Mononuclear cell (primary cell): ENCODE measurements around the gene MAX. TPM values are rescaled to one million over a fixed set of nuclear protein-coding genes. Genes with fewer than 3 reads are reported as not detected.

Experiments
- H3K27me3 ChIP-seq: 2 replicates; pipeline ENCODE4 v1.6.0; 2011; ENCODE audit warnings: low read length, control low read depth; ENCODE audit not compliant: insufficient read depth
- H3K4me1 ChIP-seq: 2 replicates; pipeline ENCODE4 v1.5.1; 2011; ENCODE audit warnings: mild to moderate bottlenecking, low read length, control low read depth; ENCODE audit not compliant: insufficient read depth
- H3K4me3 ChIP-seq: 2 replicates; pipeline ENCODE4 v1.5.1; 2011; ENCODE audit warnings: mild to moderate bottlenecking, low read length, moderate library complexity
- H3K9me3 ChIP-seq: 2 replicates; pipeline ENCODE4 v1.5.1; 2011; ENCODE audit warnings: low read depth, mild to moderate bottlenecking, control low read depth, low read length
- total RNA-seq: library from RNA; depleted of rRNA; stranded (reverse); fragments of >200 nt; gene quantifications from one replicate; pipeline ENCODE4 v1.2.3, GENCODE V29; 2012

MAX gene
- total RNA-seq, 1 donor: 158 TPM

- H3K4me1 ChIP-seq: no peaks in the 10 kb centered on the region
- H3K4me3 ChIP-seq: no peak overlapping the region
- H3K9me3 ChIP-seq: no peaks in the 10 kb centered on the region
- no peaks in the 10 kb centered on the region for H3K27me3 ChIP-seq
Observed at GRCh38 chr14:65117769-65118745, 15.7 kb upstream of the MAX start.

GRCh38 chr14:65115615-65116014, 13.3 kb upstream of the MAX start:
- Histone ChIP-seq H3K4me3 (no peak overlapping the region), H3K9me3 (no peaks in the 10 kb centered on the region), H3K27me3 (no peaks in the 10 kb centered on the region), H3K4me1 (no peaks in the 10 kb centered on the region)

GRCh38 chr14:65110525-65110924, 8.2 kb upstream of the MAX start:
- no peaks in the 10 kb centered on the region for H3K27me3 ChIP-seq
- H3K4me3 ChIP-seq: no peak overlapping the region
- H3K4me1 ChIP-seq: no peaks in the 10 kb centered on the region
- H3K9me3 ChIP-seq: no peaks in the 10 kb centered on the region

- no peaks in the 10 kb centered on the region for H3K9me3 ChIP-seq
- H3K27me3 ChIP-seq: no peaks in the 10 kb centered on the region
- H3K4me3 ChIP-seq: no peak overlapping the region
- H3K4me1 ChIP-seq: no peaks in the 10 kb centered on the region
Observed at GRCh38 chr14:65109357-65109756, 7.0 kb upstream of the MAX start.

- Histone ChIP-seq H3K4me3 (no peak overlapping the region), H3K4me1 (peaks cover 7% of the 10 kb centered on the region), H3K9me3 (no peaks in the 10 kb centered on the region), H3K27me3 (no peaks in the 10 kb centered on the region)
Observed at GRCh38 chr14:65107200-65107599, 4.9 kb upstream of the MAX start.

GRCh38 chr14:65106736-65107135, 4.4 kb upstream of the MAX start:
- Histone ChIP-seq H3K27me3 (no peaks in the 10 kb centered on the region), H3K4me3 (no peak overlapping the region), H3K4me1 (peaks cover 7% of the 10 kb centered on the region), H3K9me3 (no peaks in the 10 kb centered on the region)

- no peaks in the 10 kb centered on the region for H3K9me3 ChIP-seq
- H3K4me3 ChIP-seq: no peak overlapping the region
- peaks cover 7% of the 10 kb centered on the region for H3K4me1 ChIP-seq
- no peaks in the 10 kb centered on the region for H3K27me3 ChIP-seq
Observed at GRCh38 chr14:65106316-65106715, 4.0 kb upstream of the MAX start.

- Histone ChIP-seq H3K27me3 (no peaks in the 10 kb centered on the region), H3K9me3 (no peaks in the 10 kb centered on the region), H3K4me1 (peaks cover 22% of the 10 kb centered on the region), H3K4me3 (no peak overlapping the region)
Observed at GRCh38 chr14:65104791-65105190, 2.5 kb upstream of the MAX start.

- no peaks in the 10 kb centered on the region for H3K27me3 ChIP-seq
- peaks cover 32% of the 10 kb centered on the region for H3K4me1 ChIP-seq
- H3K4me3 ChIP-seq: peak overlapping the region; percentile 79
- no peaks in the 10 kb centered on the region for H3K9me3 ChIP-seq
Observed at GRCh38 chr14:65103150-65103760, 938 bp upstream of the MAX start.

GRCh38 chr14:65101631-65102440, 481 bp downstream of the MAX start:
- Histone ChIP-seq H3K4me1 (peaks cover 45% of the 10 kb centered on the region), H3K27me3 (no peaks in the 10 kb centered on the region), H3K9me3 (no peaks in the 10 kb centered on the region), H3K4me3 (peak overlapping the region; percentile 92)

GRCh38 chr14:65100922-65101541, 1.3 kb downstream of the MAX start:
- H3K9me3 ChIP-seq: no peaks in the 10 kb centered on the region
- no peaks in the 10 kb centered on the region for H3K27me3 ChIP-seq
- peak overlapping the region; percentile 92 for H3K4me3 ChIP-seq
- H3K4me1 ChIP-seq: peaks cover 53% of the 10 kb centered on the region

- H3K4me3 ChIP-seq: peak overlapping the region; percentile 10
- H3K27me3 ChIP-seq: no peaks in the 10 kb centered on the region
- peaks cover 69% of the 10 kb centered on the region for H3K4me1 ChIP-seq
Observed at GRCh38 chr14:65098586-65098985, 3.7 kb downstream of the MAX start.

GRCh38 chr14:65096323-65097089, 5.8 kb downstream of the MAX start:
- no peaks in the 10 kb centered on the region for H3K27me3 ChIP-seq
- H3K4me3 ChIP-seq: no peak overlapping the region
- no peaks in the 10 kb centered on the region for H3K9me3 ChIP-seq
- peaks cover 62% of the 10 kb centered on the region for H3K4me1 ChIP-seq

More at GRCh38 chr14:65098586-65098985, 3.7 kb downstream of the MAX start:
- no peaks in the 10 kb centered on the region for H3K9me3 ChIP-seq

GRCh38 chr14:65095633-65096205, 6.6 kb downstream of the MAX start:
- Histone ChIP-seq H3K4me3 (no peak overlapping the region), H3K9me3 (no peaks in the 10 kb centered on the region), H3K4me1 (peaks cover 56% of the 10 kb centered on the region), H3K27me3 (no peaks in the 10 kb centered on the region)
